ENCODE data around the gene PRKAG2.

- TF ChIP-seq CTCF (IDR thresholded peaks at IDR 0.05 in 8 of 11, conservative IDR thresholded peaks at IDR 0.05 in 3 of 11) (no peak), POLR2A (IDR thresholded peaks at IDR 0.05) (no peak)
These were observed 38.0 kb downstream of the PRKAG2 start for GRCh38 chr7:151838861-151839381.
